ENCODE measurements around the gene AIFM2.

DNA sequence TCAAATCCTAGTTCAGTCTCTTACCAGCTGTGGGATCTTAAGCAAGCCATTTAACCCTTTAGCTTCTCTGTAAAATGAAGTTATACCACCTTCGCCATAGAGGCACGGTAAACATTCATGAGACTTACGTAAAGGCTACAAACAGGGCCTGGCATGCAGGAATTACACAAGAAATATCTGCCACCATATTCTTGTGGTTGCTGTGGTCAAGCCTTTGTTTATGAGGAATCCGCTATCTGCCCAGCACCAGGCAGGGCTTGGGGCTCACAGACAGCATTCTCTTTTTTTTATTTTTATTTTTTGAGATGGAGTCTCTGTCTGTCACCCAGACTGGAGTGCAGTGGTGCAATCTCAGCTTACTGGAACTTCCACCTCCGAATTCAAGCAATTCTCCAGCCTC is 9.9 kb downstream of the AIFM2 start:
- no peak for TF ChIP-seq POLR2A (IDR thresholded peaks at IDR 0.05; ENCODE audit: low read depth, low read length)
- TF ChIP-seq POLR2AphosphoS5 (IDR thresholded peaks at IDR 0.05; ENCODE audit: low read depth, low read length), result no peak
- no peak for TF ChIP-seq TAF1 (IDR thresholded peaks at IDR 0.05; ENCODE audit: borderline replicate concordance, low read depth, low read length)
